Measurements from ENCODE around the gene KCNK2.

Gene KCNK2, protein sequence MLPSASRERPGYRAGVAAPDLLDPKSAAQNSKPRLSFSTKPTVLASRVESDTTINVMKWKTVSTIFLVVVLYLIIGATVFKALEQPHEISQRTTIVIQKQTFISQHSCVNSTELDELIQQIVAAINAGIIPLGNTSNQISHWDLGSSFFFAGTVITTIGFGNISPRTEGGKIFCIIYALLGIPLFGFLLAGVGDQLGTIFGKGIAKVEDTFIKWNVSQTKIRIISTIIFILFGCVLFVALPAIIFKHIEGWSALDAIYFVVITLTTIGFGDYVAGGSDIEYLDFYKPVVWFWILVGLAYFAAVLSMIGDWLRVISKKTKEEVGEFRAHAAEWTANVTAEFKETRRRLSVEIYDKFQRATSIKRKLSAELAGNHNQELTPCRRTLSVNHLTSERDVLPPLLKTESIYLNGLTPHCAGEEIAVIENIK

DNA sequence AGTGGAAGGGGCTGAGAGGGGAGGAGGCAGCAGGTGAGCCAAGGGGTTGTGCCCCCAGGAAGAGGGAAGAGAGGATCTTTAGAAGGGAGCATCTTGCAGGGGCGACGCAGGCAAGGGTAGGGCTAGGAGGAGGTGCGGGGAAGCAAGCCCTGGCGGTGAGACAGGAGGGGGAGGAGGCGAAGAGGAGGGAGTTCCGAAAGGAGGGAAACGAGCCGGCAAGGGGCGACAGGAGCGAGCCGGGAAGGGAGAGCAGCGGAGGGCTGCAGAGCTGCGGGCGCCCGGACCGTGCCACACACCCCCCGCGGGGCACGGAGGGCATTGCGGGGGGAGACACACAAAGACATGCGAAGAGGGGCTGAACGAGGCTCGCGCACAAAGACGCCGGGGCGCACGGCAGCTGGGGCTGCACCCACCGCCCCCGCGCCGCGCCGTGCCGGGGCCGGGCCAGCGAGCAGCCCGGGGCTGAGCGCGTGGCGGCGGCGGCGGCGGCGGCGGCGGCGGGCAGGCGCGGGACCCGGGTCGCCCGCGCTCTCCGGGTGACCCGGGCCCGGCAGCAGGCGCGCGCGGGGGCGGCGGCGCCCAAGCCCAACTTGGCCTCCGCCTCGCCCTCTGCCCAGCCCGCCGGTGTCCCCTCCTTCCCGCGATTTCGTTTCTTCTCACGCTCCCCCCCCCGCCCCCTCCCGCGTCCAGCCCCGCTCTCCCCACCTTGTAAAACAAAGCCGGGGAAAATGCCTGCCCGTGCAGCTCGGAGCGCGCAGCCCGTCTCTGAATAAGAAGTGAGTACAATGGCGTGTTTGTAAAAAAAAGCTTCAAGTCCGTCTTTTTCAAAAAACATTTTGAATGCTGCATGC, at the start of gene KCNK2:
Gene KCNK2 (plus strand): TSS at position 206 of the 851 bp plus-strand sequence. CDS start 649 bp downstream, outside the sequence.
- no peak for DNase-seq

DNA sequence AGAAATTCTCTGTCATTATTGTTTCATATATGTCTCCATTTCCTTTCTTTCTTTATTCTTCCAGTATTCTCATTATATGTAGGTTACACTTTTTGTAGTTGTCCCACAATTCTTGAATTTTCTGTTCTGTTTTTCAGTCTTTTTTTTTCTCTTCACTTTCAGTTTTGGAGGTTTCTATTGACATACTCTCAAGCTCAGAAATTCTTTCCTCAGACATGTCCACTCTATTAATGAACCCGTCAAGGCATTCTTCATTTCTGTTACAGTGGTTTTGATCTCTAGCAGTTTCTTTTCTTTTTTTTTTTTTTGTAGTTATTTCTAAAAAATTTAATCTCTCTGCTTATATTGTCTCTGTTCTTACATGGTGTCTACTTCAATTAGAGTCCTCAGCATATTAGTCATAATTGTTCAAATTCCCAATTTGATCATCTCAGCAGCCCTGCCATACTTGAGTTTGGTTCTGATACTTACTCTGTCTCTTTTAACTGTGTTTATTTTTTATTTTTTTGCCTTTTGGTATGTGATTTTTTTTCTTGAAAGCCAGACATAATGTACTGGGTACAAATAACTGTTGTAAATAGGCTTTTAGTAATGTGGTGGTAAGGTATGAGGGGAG, 49.5 kb upstream of the KCNK2 start:
- no peak for DNase-seq

DNA sequence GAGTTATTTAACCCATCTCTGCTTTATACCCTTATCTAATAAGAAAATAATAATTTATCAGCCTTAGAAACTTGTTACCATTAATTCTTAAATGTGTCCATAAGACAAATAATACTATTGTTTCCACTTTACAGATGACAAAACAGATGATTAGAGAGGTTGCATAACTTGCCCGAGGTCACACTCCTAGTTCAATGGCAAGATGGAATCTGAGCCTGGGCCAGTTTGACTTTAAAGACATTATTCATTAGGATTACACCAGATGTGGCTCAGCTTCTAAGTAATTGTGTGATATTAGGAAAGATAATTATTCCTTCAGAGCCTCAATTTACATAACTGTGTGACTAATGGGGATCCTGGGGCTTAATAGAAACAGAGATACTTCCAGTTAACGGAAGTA, 42.3 kb upstream of the KCNK2 start:
- DNase-seq: no peak

DNA sequence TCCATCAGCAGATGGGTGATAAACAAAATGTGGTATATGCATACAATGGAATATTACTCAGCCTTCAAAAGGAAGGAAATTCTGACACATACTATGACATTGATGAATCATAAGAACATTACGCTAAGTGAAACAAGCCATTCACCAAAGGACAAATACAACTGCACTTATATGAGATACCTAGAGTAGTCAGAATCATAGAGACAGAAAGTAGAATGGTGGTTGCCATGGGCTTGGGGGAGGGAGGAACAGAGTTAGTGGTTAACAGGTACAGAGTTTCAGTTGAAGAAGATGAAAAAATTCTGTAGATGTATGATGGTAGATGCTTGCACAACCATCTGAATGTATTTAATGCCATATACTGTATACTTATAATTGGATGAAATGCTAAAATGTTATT, 39.1 kb upstream of the KCNK2 start:
- peak; percentile 6 to 13 for DNase-seq

DNA sequence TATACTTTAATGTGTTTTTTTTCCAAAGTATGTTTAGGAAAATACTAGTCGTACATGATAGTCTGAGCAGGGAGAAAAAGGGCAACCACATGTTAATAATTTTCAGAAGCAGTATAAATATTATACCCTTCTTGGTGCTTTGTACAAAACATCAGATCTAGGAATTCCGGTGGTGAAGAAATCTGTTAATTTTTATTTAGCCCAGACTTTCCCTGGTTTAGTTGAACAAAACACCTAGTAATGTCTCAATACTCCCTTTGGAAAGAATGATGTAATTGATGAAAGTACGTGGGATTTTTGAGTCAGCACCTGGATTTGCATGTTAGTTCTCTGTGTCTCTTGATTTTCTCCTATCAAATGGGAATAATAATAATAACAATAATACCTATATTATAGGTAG, 38.4 kb upstream of the KCNK2 start:
- no peak for DNase-seq

DNA sequence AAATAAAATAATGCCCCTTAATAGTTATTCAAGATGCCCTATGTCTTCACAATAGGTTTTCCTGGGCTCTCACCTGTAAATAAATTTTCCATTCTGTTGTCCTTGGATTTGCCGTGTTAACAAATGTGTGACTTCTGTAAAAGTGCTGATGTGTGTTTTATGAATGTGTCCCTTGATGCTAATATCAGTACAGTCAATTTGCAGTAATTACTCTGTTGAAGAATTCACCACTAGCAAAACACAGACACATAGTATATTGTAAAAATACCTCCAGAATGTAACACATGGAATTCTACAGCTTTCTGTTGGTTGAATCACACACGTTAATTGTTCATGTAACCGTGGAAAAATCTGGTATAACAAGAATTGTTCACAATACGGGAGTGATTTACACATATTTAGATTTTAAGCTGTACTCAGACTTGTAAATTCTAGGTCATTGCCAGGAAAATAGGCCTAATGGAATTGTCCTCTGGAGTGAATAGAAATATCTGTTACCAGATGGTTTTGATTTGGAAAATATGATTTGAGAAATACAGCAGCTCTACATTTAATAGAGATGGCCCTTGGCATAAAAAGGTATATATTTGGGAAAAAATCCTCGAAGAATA, 36.7 kb upstream of the KCNK2 start:
- DNase-seq: no peak

DNA sequence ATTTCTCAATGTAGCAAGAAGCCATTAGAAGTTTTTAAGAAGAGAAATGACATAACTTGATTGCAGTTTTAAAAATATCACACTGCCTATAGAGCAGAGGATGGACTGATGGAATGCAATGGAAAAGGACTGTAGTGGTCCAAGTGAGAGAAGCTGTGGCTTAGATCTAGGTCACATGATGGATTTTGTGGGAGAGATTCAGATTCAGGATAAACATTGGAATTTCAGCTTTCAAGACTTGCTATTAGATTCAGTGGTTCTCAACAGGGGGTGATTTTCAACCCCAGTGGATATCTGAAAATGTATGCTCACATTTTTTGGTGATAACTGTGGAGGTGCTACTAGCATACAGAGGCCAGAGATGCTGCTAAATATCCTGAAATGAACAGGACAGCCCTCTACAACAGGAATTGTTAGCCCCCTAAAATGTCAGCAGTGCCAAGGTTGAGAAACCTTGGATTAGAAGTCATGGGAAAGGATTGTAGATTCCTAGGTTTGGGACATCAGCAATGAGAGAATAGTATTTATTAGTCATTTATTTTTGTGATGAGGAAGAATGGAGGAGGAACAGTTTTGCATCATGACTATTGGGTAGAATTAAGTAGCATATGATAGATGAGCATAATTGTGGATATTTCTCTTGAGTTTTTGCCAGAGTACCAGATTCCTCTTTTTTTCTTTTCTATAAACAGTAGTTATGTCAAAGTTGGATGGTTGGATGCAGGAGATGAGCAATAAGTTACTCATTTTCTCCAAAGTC, 30.1 kb upstream of the KCNK2 start:
- DNase-seq: no peak

DNA sequence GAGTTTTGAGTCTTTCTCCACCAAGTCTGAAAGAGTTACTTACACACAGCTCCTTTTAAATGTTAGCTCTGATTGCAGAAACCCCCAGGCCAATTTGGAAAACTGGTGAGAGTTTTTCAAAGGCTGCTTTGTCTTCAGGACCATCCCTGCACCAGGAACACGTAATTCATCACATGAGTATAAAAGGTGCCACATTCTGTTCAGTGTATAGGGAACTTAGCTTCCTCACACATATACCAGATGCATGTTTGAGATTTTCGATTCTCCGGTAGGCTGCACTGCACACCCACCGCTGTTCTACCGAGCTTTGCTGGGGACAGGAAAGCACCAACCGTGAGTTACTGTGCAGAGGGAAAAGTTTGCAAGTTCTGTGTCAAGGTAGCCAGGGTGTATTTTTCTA, 28.3 kb upstream of the KCNK2 start:
- no peak for DNase-seq

DNA sequence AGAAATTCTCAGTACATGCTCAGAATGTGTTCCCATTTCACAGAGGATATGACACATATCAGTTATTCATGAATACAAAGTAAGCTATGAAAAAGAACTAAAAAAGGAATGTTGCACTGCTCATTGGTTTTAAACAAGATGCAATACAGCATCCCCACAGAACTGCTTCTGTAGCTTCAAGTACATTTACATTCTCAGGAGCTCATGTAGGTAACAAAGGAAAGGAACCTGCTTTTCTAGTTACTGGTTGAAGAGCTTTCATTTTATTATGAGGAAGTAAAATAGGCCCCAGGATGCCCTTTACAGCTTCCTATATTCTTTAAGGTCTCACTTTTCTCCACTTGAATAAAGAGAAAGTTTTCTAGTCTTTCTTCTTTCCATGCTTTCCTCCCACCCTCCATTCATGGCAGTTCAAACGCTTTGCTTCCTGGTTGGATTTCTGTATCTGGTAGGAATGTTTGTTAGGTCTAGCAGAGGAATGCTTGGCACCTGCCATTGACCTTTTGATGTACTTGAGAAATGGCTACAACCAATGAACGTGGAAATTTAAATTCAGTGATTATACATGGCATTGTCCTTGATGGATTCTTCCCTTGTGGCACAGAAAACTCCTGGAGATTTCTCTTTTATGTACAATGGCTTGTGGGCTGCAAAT, 27.1 kb upstream of the KCNK2 start:
- no peak for DNase-seq

DNA sequence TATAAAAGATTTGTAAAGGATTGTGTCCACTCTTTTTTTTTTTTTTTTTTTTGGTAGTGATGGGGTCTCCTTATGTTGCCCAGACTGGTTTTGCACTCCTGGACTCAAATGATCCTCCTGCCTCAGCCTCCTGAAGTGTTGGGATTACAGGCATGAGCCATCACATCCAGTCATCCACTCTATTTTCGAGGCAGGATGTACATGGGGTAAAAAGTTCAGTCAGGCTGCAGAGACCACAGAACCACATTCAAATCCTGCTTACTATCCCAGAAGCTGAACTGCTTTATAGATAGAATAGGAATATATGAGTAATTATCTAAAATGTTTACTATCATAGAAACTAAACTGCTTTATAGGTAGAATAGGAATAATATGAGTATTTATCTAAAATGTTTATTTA, 26.0 kb upstream of the KCNK2 start:
- no peak for DNase-seq

DNA sequence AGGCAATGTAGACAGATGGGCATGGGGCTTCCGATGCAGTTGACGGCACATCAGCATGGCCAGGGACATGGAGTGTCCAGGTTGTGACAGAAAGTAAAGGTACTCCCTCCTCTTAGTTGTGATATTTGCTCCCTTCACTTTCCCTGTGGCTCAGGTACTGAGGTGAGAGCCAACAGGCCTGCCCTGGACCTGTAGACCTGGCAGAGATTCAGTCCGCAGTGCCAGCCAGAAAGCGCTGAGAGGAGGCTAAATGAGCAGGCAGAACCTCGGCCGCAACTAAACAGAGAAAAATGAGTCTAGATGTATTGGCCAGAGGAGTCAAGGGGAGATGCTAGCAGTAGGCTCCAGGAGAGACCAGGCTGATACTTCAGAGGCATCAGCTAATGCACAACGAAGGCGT, 22.6 kb upstream of the KCNK2 start:
- DNase-seq: no peak

DNA sequence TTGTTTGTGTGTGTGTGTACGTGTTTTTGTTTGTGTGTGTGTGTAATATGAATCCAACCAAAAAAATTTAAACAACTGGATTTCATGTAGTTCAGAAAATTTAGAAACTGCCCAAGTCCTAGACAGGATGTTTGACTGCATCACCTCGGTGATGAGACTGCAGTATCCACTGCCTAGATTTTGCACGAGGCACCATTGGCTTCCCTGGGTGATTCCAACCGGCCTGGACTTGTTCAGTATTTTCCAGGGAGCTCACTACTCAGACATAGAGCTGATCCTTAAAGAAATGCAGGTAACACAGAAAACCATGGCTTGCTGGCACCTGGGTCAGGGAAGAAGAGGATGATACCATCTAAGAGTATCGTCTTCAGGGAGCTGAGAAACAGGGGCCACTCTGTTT, 18.2 kb upstream of the KCNK2 start:
- no peak for DNase-seq

DNA sequence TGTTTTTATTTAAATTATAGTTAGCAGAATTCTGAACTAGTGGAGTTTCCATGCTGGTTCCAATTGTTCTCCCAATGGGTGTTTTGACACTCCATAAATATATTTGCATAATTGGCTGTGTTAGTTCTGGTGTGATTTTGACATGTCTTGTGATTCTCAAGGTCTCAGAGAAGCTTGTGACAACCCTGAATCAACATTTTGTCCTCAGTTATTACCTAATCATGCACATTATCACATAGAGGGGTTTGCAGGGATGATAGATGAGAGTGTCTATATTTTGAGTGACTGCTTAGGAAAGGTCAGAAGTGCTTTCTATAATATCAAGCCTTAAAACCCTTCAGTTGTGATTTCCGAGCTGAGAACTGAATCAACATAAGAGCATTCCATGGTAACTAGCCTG, 11.5 kb upstream of the KCNK2 start:
- DNase-seq: no peak

DNA sequence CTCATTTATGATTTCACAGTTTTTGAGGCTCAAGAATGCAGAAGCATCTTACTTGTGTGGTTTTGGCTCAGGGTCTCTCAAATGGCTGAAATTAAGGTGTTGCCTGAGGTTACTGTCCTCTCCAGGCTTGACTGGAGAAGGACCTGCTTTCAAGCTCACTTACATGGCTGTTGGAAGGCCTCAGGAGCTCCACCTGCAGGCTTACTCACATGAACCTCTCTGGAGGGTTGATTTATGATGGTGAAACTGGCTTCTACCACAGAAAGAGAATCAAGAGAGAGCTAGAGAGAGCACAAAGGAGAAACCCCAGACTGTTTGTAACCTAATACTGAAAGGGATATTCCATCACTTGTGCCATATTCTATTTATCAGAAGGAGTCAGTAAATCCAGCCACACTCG, 6.2 kb upstream of the KCNK2 start:
- no peak for DNase-seq

DNA sequence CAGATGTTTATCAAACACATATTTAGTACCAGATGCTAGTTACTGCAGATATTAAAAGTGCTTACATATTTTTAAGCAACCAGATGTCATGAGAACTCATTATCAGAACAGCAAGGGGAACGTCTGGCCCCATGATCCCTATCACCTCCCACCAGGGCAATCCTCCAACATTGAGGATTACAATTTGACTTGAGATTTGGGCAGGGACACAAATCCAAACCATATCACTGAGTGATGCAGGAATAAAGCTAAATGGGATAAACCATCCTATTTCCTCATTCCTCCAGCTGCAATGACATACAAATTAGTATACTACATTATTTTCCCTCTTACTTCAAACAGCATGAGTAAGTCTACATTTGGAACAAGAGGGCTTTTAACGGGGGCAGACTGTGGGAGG, 3.1 kb upstream of the KCNK2 start:
- DNase-seq: no peak

DNA sequence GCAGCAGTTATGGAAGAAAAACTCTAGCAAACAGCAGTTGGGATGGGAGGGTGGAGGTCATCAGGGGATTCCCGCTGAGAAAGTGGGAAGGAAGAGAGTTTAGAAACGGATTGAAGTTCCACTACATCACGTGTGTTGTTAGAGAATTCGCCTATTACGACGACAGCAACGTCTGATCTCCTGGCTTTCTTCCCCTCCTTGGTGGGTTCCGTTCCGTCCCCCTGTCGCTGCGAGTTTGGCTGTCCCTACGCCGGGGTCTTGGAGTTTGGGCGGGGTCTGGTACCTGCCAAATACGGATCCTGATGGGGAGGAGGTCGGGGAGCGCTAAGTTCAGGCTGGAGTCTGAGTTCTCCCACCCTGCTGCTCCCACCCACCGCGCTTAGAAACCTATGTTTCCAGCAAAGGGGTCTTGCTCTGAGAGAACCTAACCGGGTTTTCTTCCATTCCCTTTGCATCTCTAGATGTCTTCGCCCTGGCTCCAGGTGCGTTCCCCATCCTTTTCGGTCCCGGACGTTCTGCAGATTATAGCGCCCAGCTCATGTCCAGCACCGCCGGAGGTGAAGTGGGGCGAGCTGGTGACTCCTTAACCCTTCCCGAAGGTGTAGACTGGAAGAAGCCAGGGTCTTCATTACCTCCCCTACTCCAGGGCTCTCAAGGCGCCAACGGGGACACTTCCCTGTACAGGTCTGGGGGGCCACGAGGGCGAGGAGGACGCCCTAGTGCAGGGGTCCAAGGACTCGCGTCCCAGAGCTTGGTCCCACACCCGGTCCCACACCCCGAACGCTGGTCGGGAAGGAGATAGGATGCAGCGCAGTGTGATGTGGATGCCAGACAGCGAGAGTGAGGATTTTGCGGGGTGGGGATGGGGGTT, 641 bp upstream of the KCNK2 start:
- no peak for DNase-seq

DNA sequence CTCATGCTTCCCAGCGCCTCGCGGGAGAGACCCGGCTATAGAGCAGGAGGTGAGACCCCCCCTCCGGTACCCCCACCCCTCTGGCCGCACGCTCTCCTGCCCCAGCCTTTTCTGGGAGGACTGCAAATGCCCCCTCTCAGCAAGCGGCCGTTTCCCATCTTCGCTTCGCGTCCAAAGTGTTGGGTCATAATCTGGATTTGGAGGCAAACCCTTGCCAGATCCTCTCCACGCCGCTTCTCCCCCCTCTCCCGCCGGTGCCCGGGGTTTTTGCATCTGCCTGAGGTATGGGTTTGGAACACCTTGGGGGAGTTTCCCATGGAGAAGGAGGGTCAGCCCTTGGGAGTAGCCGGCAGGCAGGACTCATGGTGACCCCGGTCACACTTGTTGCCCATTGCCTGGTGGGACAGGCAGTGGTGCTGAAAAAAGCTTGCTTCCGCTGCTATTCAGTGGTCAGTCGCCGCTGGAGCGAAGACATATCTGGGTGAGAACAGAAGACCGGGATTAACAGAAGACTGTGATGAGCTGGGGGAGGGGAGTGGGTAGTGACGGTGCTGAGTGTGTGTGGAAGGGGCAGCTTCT, 935 bp downstream of the KCNK2 start:
- DNase-seq: no peak

DNA sequence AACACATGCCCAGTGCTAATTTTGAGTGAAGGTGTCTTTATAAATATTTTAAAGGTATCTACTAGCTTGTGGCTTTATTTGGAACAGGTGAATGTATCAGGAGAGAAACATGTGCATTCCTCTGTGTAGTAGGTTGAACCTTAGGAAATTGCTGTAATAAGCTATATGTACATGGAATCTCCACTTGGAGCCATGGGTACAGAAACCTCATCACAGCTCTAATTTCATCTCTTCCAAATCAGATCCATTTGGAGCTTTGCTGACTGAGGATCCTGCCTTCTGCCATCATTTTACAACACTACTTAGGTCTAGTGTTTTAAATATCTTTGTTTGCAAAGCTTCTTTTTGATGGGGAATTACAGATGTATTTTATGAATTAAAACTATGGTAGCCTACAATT, 2.1 kb downstream of the KCNK2 start:
- no peak for DNase-seq

DNA sequence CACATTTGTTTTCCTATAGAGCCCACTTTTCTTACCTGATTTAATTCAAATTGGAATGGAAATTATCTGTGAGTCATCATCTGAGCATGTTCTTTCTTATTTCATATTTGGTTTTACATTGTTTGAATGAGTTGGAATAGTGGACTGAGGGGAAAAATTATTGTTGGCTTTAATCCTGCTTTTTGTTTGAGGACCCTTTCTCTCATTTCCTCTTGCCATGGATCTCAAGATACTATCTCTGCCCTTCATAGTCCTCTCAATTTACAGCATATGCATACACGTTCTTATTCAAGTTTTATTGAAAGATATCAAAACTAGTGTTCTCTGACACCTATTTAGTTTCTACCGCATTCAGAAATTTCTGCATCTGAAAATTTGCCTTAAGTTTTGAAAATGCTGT, 5.1 kb downstream of the KCNK2 start:
- DNase-seq: no peak

DNA sequence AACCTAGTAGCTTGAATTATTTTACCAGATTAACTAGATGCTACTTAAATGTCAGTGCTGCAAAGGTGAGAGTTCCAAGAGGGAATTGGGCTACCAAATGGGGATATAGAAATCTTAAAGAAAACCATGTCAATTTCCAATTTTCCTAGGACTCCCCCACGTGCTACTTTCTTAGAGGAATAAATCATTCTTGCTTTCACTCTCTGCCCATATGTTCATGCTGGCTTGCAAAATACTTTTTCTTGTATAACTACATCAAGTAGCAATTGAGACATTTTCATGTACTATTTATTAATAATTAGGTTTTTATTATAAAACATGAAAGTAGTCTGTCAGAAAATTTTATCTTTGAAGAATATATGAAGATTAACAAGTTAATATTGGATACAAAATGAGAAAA, 11.8 kb downstream of the KCNK2 start:
- no peak for DNase-seq

DNA sequence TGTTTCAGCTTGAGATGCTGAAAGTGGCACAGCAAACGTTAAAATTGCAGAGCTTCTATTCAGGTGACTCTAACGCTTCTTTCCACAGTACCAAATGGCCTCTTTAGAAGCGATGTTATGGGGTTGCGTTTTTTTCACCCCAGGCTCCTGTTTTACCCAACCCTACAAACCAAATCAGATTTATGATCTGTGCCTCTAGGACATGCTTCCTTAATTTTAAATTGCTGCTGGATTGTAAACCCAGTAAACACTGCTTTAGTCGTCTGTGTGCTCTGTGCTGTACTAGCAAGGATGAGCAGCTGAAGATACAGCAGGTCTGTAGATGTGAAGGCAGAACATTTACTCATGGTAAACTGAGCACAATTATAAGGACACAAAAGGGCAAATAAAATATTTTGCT, 13.0 kb downstream of the KCNK2 start:
- no peak for DNase-seq

Measured in activated CD4-positive, alpha-beta T cell treated with anti-CD3 and anti-CD28 coated beads, Interleukin-2, amount 50 U/mL, for 48 hours (primary cell).